Stimulated activated CD8-positive, alpha-beta memory T cell treated with anti-CD3 and anti-CD28 coated beads, Interleukin-7, amount 100 ng/mL, for 4 hours (primary cell): Measurements from ENCODE around the gene PIGM.

ENCODE experiments used
- DNase-seq, 2 donors: peaks; one replicate each; pipeline ENCODE4 v3.0.0-alpha.2; 2020; ENCODE audit warnings: low read depth in 2 of 2

Gene PIGM

DNA sequence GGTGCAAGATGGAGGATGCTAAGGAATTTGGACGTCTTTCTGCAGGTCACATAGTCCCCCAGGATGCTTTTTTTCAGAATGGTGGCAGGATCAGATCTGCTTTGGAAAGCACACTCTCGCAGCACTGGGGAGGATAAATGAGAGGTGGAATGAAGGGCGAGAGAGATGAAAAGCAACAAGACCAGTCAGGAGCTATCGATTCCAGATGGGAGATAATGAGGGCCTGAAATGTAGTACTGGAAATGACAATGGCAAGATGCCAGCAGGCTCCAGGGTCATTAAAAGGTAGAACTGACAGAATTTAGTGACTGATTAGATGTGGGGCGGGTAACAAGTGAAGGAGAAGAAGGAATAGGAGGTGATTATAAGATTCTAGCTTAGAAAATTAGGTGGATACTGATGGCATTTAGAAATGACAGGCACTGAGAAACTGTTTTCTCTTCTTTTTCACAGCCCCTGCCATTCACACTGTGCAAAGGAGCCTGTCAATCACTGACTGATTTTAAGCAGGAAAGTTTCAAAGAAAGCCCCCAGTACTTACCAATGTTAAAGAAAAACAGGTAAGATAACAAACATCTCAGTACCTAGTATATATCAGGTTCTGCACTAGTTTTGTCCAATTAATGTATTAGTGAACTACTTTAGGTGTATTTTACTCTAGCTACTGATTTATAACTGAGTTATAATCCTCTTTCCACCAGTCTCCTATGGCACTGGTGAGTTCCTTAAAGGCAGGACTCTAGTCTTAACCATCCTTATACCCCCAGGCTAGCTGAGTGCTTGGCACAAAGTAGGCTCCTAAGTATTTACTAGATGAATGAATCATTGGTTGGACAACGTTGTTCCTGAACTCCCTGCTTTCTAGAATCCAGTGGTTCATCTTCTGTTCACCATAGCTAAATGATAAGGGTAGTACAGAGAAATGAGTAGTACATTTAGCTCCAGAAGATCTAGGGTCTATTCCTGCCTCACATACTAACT is 9.2 kb downstream of the PIGM start:
- no peak for DNase-seq

DNA sequence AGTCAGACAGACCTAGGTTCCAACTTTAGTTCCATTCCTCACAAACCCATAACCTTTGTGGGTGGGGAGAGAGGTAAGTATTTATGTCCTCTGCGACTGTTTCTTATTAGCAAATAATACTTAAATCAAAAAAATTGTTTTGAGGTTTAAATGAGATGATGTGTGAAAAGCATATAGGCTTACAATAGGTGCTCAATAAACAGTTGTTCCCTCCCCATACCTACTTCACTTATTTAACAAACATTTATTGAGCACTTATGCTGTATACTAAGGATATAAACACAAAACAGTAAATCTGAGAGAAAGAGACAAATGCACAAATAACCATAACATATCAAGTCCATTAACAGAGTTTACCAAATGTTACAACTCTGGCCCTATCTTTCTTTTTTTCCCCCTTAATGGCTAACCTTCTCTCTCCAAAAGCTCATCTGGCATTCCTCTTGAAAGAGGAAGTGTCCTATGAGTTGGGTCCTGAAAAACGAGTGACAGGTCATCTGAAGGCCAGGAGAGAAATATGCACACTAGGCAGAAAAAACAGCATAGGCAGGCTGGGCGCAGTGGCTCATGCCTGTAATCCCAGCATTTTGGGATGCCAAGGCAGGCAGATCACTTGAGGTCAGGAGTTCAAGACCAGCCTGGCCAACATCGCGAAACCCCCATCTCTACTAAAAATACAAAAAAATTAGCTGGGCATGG is 10.3 kb downstream of the PIGM start:
- DNase-seq: no peak

DNA sequence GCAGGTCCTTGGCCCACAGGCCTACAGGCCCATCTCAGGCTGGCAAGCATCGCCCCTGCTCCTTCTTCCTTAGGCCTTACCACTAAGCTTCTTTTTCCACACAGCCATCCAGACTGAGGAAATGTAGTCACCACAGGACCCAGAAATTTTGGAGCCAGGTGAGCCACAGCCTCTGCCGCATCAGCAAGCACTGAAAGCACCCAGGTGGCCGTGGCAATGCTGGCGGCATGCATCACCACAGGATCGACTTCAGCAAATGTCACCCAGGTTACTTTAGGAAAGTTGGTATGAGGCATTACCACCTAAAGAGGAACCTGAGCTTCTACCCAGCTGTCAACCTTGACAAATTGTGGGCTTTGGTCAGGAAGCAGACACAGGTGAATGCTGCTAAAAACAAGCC is 11.6 kb downstream of the PIGM start:
- no peak for DNase-seq

DNA sequence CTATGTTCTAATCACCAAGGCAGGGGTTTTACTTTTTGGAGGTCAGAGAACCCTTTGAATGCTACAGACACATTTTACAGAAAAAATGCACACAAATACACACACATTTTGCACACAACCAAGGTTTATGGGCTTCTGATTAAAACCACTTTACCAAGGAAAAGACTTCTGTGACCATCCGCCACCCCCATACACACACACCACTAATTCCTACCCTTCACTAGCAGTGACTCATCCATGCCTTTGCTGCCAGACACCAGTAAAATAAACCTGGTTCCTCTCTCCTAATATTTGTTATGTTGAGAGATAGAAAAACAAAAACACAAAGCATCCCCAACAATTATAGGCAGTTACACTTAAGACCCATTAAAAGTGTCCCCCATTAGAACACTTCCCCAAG is 12.9 kb downstream of the PIGM start:
- DNase-seq: no peak

DNA sequence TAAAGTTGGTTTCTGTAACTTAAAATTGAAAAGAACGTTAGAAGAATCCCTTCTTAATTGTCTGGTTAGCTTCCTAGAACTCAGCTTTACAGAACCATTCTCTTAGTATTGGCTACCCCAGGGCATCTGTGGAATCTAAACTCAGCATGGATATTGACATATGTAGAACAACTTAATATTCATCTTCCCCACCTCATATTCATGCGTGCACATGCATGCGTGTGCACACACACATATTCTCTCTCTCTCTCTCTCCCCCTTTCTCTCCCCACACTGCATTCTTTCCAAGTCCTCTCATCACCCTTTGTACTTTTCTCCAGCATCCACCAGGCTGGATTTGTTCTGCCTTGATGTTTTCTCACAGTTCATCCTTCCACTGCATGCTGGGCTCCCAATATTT is 13.4 kb downstream of the PIGM start:
- no peak for DNase-seq

DNA sequence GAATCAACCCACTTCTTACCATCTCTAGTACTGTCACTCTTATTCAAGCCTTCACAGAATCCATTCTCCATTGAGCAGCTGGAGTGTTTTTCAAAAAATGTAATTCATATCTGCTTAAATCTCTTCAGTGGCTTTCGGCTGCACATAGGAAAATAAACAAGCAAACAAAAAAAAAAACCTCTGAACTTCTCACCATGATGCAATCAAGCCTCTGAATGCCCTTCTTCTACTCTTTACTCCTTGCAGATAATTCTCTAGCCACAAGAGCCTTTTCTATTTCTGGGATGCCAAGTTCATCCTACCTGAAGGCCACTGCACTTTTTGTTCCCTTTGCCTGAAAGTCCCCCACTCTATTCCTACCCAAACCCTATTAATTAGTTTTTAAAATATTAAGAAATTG is 14.2 kb downstream of the PIGM start:
- DNase-seq: no peak

DNA sequence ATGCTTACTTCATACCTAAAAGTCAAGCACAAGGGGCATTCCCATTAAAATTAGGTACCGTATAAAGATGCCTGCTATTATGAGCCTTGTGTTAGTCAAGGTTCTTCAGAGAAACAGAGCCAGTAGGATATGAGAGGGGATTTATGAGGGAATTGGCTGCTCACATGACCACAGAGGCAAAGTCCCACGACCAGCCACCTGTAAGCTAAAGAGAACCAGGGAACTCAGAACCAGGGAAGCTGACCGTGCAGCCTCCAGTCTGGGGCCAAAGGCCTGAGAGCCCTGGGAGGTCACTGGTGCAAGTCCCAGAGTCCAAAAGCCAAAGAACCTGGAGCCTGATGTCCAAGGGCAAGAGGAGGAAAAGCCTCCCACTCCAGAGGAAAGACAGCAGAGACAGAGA is 20.0 kb downstream of the PIGM start:
- DNase-seq: no peak

DNA sequence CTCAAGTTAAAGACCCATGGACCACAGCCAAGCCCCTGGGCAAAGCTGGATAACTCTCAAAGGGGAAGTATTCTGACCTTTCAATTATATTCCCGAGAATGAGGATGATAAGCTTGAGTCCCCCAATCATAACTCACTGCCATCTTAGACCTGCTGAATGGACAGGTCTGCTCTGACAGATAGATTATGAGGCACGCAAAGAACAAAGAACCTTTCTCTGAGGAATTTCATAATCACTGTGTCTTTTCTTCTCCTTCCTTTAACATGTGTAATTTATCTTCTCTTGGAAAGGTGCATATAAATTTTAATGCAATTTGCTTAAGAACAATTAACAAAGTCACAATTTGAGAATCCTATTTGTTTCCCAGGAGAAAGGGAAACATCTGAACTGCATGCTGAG is 22.0 kb downstream of the PIGM start:
- no peak for DNase-seq

DNA sequence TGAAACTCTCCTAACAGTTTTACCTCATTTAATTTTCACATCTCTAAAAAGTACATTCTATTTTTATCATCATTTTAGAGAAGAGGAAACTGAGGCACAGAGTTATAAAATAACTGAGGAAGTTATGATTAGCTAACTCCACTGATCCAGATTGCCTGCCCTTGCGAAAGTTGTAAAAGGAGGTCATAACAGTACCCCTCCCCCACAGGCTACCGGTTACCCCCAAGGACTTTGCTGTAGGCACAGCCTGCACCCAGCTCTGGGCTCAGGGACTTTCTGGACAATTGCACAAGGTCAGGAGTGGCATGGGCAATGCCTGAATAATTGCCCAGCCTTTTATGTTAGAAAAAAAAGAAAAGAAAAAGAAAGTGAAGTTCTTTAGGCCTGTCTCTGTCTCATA is 22.7 kb downstream of the PIGM start:
- no peak for DNase-seq

DNA sequence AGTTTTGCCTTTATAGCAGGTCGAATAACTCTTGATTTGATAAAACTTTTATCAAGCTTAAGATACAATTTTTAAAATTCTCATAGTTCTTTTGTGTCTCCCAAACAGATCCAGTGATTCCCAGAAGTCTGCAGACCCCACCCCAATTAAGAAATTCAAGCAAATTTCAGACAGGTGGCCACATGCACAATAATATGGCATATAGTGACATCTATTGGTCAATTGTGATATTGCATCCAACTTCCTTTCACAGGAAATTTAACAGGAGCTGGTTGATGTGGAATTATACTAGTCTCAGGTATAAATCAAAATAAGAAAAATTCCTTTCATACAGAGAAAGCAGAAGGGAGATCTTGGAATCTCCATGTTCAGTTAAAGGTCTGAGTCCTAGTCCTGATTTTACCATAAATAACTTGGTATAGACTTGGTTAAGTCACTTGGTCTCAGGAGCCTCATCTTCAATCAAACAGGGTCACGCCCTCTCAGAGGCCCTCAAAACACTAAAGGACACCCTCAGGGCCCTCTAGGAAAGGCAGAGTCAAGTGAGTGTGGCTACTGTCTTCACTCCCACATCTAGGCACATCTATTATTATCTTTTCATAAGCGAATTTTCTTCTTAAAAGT is 24.1 kb downstream of the PIGM start:
- no peak for DNase-seq

DNA sequence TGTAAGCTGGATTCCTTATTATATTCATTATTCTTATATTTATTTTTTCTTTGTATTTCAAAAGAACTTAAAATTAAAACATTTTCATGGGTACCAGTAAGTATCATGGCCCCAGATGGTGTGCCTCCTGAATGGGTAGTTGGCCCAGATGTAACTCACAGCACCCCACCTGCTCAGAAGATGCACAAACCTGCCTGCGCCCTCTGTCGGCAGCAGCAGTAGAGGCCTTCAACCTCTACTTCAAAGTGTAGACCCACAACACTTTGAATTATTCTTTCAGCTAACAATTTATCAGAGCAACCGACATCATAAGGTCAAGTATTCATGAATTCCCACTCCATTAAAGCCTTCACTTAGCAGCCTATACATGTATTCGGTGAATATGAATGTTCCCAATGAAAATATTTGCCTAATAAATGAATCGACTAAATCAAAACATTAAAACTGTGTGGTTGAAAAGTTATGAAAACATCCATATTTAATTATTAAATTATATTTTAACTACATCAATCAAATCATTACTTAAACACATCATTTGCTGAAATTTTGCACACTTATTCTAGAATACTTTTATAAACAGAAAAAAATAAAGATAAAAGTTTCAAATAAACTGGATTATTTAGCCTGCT is 25.4 kb downstream of the PIGM start:
- peak; percentile 55 to 59 for DNase-seq

DNA sequence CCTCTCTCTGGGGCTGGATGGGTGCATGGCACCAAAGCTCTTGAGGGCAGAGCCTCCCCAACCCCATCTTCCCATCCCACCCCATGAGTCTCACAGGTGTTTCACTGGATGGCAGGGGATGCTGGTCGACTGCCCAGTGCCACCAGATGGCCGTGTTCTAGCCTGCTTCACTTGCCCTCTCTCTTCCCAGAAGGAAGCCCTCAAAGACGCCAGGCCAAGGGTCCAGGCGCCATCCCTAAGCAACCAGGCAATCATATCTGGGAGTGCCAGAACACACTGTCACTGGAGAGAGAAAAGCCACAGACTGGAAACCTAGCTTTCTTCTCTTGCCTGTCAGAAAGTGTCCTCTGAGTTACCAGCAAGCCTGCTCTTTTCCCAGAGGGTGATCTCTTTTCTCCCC is 26.7 kb downstream of the PIGM start:
- DNase-seq: no peak

DNA sequence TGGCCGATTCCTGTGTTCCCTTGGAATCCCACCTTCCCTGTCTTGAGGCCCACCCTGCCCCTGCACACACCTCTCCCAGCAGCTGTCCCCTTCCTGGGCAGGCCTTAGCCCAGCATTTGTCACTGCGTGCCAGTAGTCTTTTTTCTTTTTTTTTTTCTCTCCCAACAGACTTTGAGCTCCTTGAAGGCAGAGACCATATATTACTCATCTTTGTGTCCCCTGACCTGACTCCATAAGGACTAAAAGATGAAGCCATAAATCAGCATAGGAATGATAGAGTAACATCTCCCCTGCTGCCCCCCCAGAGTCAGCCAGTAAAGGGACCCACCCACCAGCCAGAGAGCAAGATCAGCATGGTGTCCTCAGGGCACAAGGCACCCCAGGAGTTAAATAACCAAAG is 27.4 kb downstream of the PIGM start:
- DNase-seq: no peak

DNA sequence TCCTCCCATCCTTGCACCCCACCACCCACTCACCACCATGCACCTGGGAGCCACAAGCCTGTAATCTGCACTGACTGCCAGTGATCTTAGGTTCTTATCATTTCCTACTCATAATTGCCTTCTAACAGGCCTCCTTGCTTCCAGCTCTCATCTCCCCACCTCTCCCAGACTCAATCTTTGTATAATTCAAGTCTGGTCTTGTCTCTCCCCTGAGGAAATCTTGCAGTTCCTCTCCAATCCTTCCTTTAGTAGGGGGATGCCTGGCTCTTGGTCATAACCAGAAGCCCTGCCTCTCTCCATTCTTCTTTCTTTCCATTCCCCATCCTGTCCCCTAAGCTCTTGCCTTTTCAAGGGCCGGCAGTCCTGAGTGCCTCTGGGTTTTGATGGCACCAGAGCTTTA is 27.8 kb downstream of the PIGM start:
- DNase-seq: no peak

DNA sequence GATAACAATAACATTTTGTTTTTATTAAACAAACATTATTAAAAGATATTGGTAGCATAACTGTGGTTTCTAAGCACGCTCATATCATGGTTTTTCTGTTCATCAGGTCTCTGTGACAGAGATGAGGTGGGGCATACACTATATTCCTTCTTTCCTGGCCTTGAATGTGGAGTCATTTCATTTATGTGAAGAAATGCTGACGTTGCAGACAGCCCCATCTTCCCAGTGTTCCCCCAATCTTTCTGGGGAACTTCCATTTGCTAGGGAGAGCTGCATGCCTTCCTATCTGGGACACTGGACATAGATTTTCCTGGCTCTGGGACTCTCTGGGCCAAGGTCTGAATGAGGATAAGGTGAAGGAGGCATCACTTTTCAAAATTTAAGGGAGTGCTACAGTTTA is 30.4 kb downstream of the PIGM start:
- no peak for DNase-seq

DNA sequence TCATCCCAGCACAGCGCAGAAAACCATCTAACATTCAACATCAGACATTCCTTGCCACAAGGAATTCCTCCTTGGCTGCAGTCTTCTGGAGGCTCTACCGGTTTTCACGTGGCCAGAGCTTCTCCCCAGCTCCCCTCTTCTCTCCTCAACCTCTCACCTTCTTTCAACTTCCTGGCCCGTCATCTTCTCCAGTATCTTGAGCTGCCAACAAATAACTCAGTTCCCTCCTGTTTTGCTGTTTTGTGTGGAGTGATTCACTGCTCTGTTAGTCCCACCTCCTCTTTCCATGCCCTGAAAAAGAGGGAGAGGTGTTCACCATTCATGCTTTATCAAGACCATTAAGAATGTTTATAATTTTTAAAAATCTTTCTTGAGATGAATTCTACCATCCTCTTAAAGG is 32.6 kb downstream of the PIGM start:
- DNase-seq: no peak

DNA sequence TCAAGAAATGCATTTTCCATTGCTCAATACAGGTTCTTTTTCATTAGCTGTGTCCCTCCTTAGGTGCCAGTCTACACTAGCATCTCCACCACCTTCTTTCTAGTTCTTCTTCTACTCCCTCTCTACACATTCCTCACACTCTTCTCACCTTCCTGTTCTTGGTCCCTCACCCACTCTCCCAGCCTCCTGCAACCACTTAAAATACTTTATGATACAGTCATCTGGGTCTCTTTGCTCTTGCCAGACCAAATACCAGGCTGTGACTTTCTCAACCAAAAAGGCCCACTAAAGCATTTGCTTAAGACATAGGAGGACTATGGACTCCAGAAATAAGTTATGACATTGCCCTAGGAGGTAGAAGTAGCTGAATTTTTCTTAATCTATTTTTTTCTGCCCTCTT is 35.1 kb downstream of the PIGM start:
- DNase-seq: no peak

DNA sequence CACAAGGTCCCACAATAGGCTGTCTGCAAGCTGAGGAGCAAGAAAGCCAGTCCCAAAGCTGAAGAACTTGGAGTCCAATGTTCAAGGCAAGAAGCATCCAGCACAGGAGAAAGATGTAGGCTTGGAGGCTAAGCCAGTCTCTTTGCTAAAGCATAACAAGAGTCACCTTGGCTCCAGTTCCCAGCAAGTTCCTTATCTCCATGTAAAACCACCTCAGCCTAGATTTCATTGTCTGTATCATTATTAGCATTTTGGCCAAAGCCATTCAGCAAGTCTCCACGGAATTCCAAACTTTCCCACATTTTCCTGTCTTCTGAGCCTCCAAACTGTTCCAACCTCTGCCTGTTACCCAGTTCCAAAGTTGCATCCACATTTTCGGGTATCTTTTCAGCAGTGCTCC is 36.9 kb downstream of the PIGM start:
- no peak for DNase-seq

DNA sequence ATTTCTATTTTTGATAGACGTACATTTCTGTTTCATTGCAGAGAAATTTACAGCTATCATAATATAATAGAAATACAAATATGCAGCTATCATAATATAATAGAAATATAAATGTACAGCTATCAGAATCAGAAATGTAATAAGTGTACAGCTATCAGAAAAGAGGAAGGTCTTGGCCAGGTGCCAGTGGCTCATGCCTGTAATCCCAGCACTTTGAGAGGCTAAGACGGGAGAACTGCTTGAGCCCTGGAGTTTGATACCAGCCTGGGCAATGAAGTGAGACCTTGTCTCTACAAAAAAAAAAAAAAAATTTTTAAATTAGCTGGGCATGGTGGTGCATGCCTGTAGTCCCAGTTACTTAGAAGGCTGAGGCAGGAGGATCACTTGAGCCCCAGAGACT is 37.9 kb downstream of the PIGM start:
- DNase-seq: no peak

DNA sequence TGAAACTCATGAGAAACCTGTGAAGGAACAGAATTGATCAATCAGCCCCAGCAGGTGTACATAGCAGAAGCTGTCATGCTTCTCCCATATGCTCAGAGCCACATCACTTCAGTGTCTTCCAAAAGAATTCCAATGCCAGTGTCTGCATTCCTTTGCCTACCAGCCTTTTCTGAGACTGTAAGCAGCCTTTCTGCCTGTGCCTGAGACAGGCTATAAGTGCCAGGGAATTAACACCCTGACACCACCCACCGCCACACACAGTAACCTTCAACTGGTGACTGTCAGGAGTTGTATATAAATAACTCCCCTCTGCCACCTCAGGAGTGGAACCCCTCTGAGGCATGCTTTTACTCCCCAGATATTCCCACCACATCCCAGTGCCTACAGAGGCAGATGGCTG is 39.6 kb downstream of the PIGM start:
- no peak for DNase-seq

DNA sequence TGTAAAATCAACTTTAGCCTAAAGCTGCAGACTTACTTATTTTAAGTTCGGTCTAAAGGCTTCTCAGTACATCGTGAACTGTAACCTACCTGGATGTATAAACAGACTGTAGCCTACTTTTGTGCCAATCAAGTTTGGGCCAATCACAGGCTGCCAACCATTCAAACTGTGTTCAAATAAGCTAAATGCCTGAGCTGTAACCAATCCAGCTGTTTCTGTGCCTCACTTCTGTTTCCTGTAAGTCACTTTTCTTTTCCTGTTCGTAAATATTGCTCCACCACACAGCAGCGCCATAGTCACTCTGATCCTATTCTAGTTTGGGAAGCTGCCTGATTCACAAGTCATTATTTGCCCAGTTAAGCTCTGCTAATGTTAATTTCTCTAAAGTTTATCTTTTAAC is 40.3 kb downstream of the PIGM start:
- DNase-seq: no peak

DNA sequence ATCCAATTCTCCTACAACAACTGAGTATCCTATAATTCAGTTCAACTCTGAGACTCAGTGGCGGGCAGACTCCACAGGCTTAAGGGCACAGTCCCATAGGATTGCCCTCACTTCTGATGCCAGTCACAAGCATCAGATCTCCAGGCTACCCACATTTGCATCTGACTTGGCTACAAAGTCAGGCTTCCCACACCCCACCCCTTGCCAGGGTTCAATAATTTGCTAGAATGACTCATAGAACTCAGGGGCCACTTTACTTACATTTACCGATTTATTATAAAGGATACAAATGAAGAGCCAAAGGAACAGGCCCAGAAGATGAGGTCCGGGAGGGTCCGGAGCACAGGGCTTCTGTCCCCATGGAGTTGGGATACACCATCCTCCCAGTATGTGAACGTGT is 41.8 kb downstream of the PIGM start:
- DNase-seq: no peak
